HepG2 (cell line): Measurements from ENCODE around the gene CASP6. TPM values are rescaled to one million over a fixed set of nuclear protein-coding genes. Genes with fewer than 3 reads are reported as not detected.

Experiments used
- ATAC-seq: fragments of 200-7000 bp; cut with Tn5 transposase; 3 replicates; pipeline ENCODE4 v1.9.1; 2020; ENCODE audit warnings: mild to moderate bottlenecking, moderate library complexity
- BruUV-seq: library from RNA; stranded (reverse); fragments of 400-500 nt; replicated peaks from 2 replicates; lab custom pipeline; 2021; lab: Mats Ljungman, UMichigan
- CTCF ChIA-PET: fragments of 300-600 bp; formaldehyde crosslinking; extraction: SDS; loops from one replicate; lab custom pipeline; 2021; ENCODE audit warnings: low total read pairs, inconsistent platforms, low intra/inter-chr PET ratio; lab: Yijun Ruan, JAX
- POLR2A ChIA-PET: fragments of 350-600 bp; sonication (Branson Sonifier 250); formaldehyde crosslinking; loops from one replicate; lab custom pipeline; 2020; ENCODE audit warnings: antibody characterized with exemption, inconsistent platforms; lab: Yijun Ruan, JAX
- DNase-seq: peaks from one replicate; pipeline ENCODE4 v3.0.0-alpha.2; 2015; ENCODE audit warnings: low spot score
- FAIRE-seq: peaks from 3 replicates; lab custom pipeline; 2011; peaks lifted over from hg19 to GRCh38; lab: Jason Lieb, UNC
- H2AFZ ChIP-seq: one replicate; pipeline ENCODE4 v1.6.1; 2011; ENCODE audit warnings: low read length, inconsistent platforms
- H3K27ac ChIP-seq: fragments of 300-600 bp; 3 replicates; pipeline ENCODE4 v1.8.0; 2011; ENCODE audit warnings: mixed run types, mild to moderate bottlenecking, mixed read lengths, low read length, inconsistent platforms; ENCODE audit not compliant: insufficient read depth; ENCODE audit errors: extremely low read length
- H3K27me3 ChIP-seq, 2 experiments: fragments of 200-600 bp in 1 of 2; 2 replicates in 1 of 2; 3 replicates in 1 of 2; pipeline versions ENCODE4 v1.6.0 to v1.8.0; 2011; ENCODE audit warnings: low read length in 2 of 2, mild to moderate bottlenecking in 2 of 2, moderate library complexity in 2 of 2, inconsistent platforms in 1 of 2; ENCODE audit not compliant: insufficient read depth in 2 of 2, control insufficient read depth in 1 of 2
- H3K36me3 ChIP-seq, 2 experiments: fragments of 200-600 bp in 1 of 2; replicated peaks in 1 of 2; 2 replicates in 1 of 2; 3 replicates in 1 of 2; pipeline versions ENCODE4 v1.5.1 to v1.8.0; 2011; ENCODE audit warnings: low read length in 2 of 2, inconsistent platforms in 1 of 2; ENCODE audit not compliant: insufficient read depth in 2 of 2, control insufficient read depth in 1 of 2
- H3K4me1 ChIP-seq: 2 replicates; pipeline ENCODE4 v1.5.1; 2012; ENCODE audit warnings: low read length, inconsistent platforms; ENCODE audit not compliant: insufficient read depth
- H3K4me2 ChIP-seq: 2 replicates; pipeline ENCODE4 v1.6.0; 2011; ENCODE audit warnings: low read depth, low read length, inconsistent platforms
- H3K4me3 ChIP-seq, 3 experiments: fragments of 200-600 bp in 1 of 3; sonication (generic), shearing (Covaris generic) in 1 of 3; replicated peaks in 1 of 3; 2 replicates each; pipeline ENCODE4 v1.5.1; 2011 to 2016; ENCODE audit warnings: low read length in 3 of 3, inconsistent platforms in 2 of 3, low read depth in 2 of 3, mild to moderate bottlenecking in 2 of 3, control low read depth in 1 of 3, mixed read lengths in 1 of 3; ENCODE audit not compliant: insufficient read depth in 1 of 3
- H3K79me2 ChIP-seq: one replicate; pipeline ENCODE4 v1.6.1; 2011; ENCODE audit warnings: low read length, inconsistent platforms; ENCODE audit not compliant: insufficient read depth
- H3K9ac ChIP-seq: 2 replicates; pipeline ENCODE4 v1.6.0; 2011; ENCODE audit warnings: mild to moderate bottlenecking, low read depth, low read length, inconsistent platforms; ENCODE audit not compliant: insufficient read depth
- H3K9me3 ChIP-seq: 2 replicates; pipeline ENCODE4 v1.5.1; 2012; ENCODE audit warnings: mild to moderate bottlenecking, low read length
- H4K20me1 ChIP-seq: 2 replicates; pipeline ENCODE4 v1.6.0; 2011; ENCODE audit warnings: inconsistent platforms, mild to moderate bottlenecking, low read length, moderate library complexity; ENCODE audit not compliant: insufficient read depth
- HNF4A ChIP-seq: sonication (generic); formaldehyde crosslinking; IDR thresholded peaks from 2 replicates; pipeline ENCODE4 v1.4.0; 2020; ENCODE audit warnings: missing genetic modification reagents
- ONECUT2 ChIP-seq: sonication (generic); formaldehyde crosslinking; IDR thresholded peaks from 2 replicates; pipeline ENCODE4 v1.4.0; 2020; ENCODE audit warnings: missing genetic modification reagents
- PPARG ChIP-seq: conservative IDR thresholded peaks from 2 replicates; pipeline ENCODE4 v1.6.1; 2016; ENCODE audit warnings: missing biosample characterization, missing genetic modification reagents
- SOX5 ChIP-seq: IDR thresholded peaks from 2 replicates; pipeline ENCODE4 v1.6.1; 2016; ENCODE audit warnings: borderline replicate concordance
- SOX6 ChIP-seq, 2 experiments: fragments of 450-650 bp in 1 of 2; sonication (generic) in 1 of 2; formaldehyde crosslinking in 1 of 2; IDR thresholded peaks; 2 replicates each; pipeline versions ENCODE4 v1.4.0 to v1.6.1; 2017 to 2020; ENCODE audit warnings: antibody characterized with exemption in 1 of 2, mild to moderate bottlenecking in 1 of 2, missing genetic modification reagents in 1 of 2
- ZHX2 ChIP-seq, 2 experiments: sonication (generic) in 1 of 2; formaldehyde crosslinking in 1 of 2; IDR thresholded peaks; 2 replicates each; pipeline versions ENCODE4 v1.6.1 to v1.9.0; 2014 to 2022; ENCODE audit warnings: antibody characterized with exemption in 1 of 2, borderline replicate concordance in 1 of 2, inconsistent platforms in 1 of 2, low read depth in 1 of 2, missing genetic modification reagents in 1 of 2
- ZNF121 ChIP-seq: sonication (generic); formaldehyde crosslinking; IDR thresholded peaks from 2 replicates; pipeline ENCODE4 v1.5.0; 2020; ENCODE audit warnings: mild to moderate bottlenecking, missing genetic modification reagents
- ZNF557 ChIP-seq: sonication (generic); formaldehyde crosslinking; IDR thresholded peaks from 2 replicates; pipeline ENCODE4 v1.4.0; 2020; ENCODE audit warnings: missing genetic modification reagents
- ZNF646 ChIP-seq: sonication (generic); formaldehyde crosslinking; IDR thresholded peaks from 2 replicates; pipeline ENCODE4 v1.9.0; 2021; ENCODE audit warnings: mild to moderate bottlenecking, missing genetic modification reagents
- WGBS: methylation state at CpG from one replicate; pipeline ENCODE4 v1.1.6; 2017; ENCODE audit warnings: low lambda C conversion rate; 5-methylcytosine and 5-hydroxymethylcytosine counted together
- in situ Hi-C: cut with HindIII; loops from 2 replicates; pipeline ENCODE4 v1.10.0; 2017; ENCODE audit warnings: low pct_unique_long_range_greater_than_20kb; ENCODE audit not compliant: extremely low pct_ligation_motif_present
- intact Hi-C: fragments of 100-400 bp; cut with micrococcal nuclease; formaldehyde crosslinking; loops from one replicate; pipeline ENCODE4 v1.10.0; 2022; ENCODE audit not compliant: unreplicated experiment
- polyA plus RNA-seq, 8 experiments: library from polyadenylated mRNA; depleted of rRNA in 3 of 8; stranded (reverse) in 7 of 8; unstranded in 1 of 8; fragments of >200 nt; fragmentation: Illumina TruSeq in 4 of 8; extraction: Trizol in 4 of 8; gene quantifications; 2 replicates each; pipeline versions ENCODE4 v1.2.1 to v1.2.3, GENCODE V29; 2011 to 2016; ENCODE audit warnings: low read depth in 4 of 8, missing spikeins in 1 of 8, mixed read lengths in 1 of 8; ENCODE audit not compliant: insufficient read depth in 1 of 8
- total RNA-seq, 5 experiments: library from RNA; depleted of rRNA; stranded (reverse); fragments of >200 nt; fragmentation: Illumina TruSeq; extraction: Trizol; gene quantifications; 2 replicates each; pipeline ENCODE4 v1.2.3, GENCODE V29; 2016; ENCODE audit warnings: low read depth in 1 of 5

CASP6 gene
- total and polyA plus RNA-seq, 2 of the 13 experiments (the other 11 are each of a cell fraction or from before 2014, with no cell fraction given): 19.7 to 34.6 TPM

DNA sequence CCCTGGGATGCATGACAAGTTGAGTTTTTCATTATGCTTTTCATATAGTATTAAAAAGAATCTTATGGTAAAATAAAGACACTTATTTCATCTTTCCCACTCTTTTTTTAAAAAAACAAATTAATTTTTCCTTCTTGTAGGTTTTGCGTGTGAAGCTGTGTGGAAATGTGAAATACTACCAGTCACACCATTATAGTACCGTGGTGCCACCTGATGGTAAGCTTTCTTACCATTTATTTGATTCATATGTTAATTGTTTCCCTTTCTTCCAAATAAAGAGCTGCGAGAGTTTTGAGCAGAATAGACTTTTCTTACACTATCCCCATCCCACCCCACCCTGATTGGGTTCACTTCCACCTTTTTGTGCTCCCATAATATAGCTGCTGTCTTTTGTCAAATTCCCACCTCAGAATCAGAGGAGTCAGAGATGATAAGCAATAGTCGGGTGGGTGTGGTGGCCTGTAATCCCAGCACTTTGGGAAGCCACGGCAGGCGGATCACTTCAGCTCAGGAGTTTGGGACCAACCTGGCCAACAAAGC, 44.3 kb downstream of the CASP6 start (continued):
- no peak for TF ChIP-seq ZNF646 (CRISPR knock-in tag)
- TF ChIP-seq SOX5 (CRISPR knock-in tag): no peak
- TF ChIP-seq ZNF557 (CRISPR knock-in tag): no peak

DNA sequence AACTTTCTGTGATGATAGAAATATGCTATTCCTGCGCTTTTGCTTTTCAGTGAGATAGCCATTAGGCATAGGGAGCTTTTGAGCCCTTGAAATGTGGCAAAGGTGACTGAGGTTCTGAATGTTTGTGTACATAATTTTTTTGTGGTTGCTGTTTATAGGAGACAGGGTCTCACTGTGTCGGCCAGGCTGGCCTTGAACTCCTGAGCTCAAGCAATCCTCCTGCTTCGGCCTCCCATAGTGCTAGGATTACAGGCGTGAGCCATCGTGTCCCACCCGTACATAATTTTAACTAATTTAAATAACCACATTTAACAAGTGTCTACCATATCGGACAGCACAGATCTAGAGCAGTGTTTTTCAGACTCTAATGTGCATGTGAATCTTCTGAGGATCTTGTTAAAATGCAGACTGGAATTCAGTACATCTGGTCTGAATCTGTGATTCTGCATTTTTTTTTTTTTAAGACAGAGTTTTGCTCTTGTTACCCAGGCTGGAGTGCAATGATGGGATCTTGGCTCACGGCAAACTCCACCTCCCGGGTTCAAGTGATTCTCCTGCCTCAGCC, 45.3 kb downstream of the CASP6 start:
- H3K27me3 ChIP-seq: no peaks in the 10 kb centered on the region
- ChIA-PET CTCF (no interaction called here), POLR2A (no interaction called here)
- intact Hi-C loops: loop anchor here (10.0 kb wide), 2 partner anchors 93 to 317 kb away; partner anchors contain the start of gene MCUB
- H3K9me3 ChIP-seq: no peaks in the 10 kb centered on the region
- ATAC-seq: no peak
- FAIRE-seq: no peak
- no peaks in the 10 kb centered on the region for H4K20me1 ChIP-seq
- peak; percentile 5 for DNase-seq
- WGBS: 70% methylated on average over 9 of the region's 9 CpGs
- no peak overlapping the region for H3K4me3 ChIP-seq
- H3K27ac ChIP-seq: no peak overlapping the region
- H3K4me2 ChIP-seq: no peak overlapping the region
- H2AFZ ChIP-seq: no peak overlapping the region
- in situ Hi-C loops: loop anchor here (10.0 kb wide), 1 partner anchor 233 kb away; no protein-coding TSS in a partner anchor
- H3K36me3 ChIP-seq: peaks cover 0 to 5% of the 10 kb centered on the region in 2 experiments; a peak in 2 of 5 replicates
- H3K9ac ChIP-seq: no peak overlapping the region
- peaks cover 8% of the 10 kb centered on the region for H3K4me1 ChIP-seq
- no peaks in the 10 kb centered on the region for H3K79me2 ChIP-seq
- no TSS peak for BruUV-seq
- peak; percentile 77 for TF ChIP-seq ZNF121 (CRISPR knock-in tag)
- TF ChIP-seq HNF4A (CRISPR knock-in tag): peak; percentile 39
- peak; percentile 66 for TF ChIP-seq PPARG (CRISPR knock-in tag)
- TF ChIP-seq ZHX2 (IDR thresholded peaks at IDR 0.05; ENCODE audit: low read depth): no peak
- no peak for TF ChIP-seq ZHX2 (CRISPR knock-in tag; IDR thresholded peaks at IDR 0.05; ENCODE audit: borderline replicate concordance)
- TF ChIP-seq ONECUT2 (CRISPR knock-in tag): no peak
- no peak for TF ChIP-seq SOX6 (IDR thresholded peaks at IDR 0.05)
- 0 out of 2 replicates have a peak, but pooled peaks have one; percentile 15 for TF ChIP-seq SOX6 (CRISPR knock-in tag; IDR thresholded peaks at IDR 0.05)
